Heart left ventricle (tissue), 16 donors: ENCODE results near the gene GPR153. TPM values are rescaled to one million over a fixed set of nuclear protein-coding genes. Genes with fewer than 3 reads are reported as not detected.
A peak's percentile ranks its signal among the peaks of the same experiment; 100 is the strongest.

Experiments
- ATAC-seq, 4 donors: fragments of 200-7000 bp; cut with Tn5 transposase; one replicate each; pipeline ENCODE4 v1.9.1; 2020 to 2022; ENCODE audit warnings: moderate library complexity in 4 of 4, mild to moderate bottlenecking in 3 of 4, moderate number of reproducible peaks in 1 of 4
- DNase-seq, 5 donors: peaks; one replicate each; pipeline ENCODE4 v3.0.0-alpha.2; 2020
- H3K27ac ChIP-seq, 12 donors: fragments of 200-600 bp; sonication (generic) in 4 of 12; one replicate each; pipeline versions ENCODE4 v1.5.0 to v1.8.0; 2016 to 2022; ENCODE audit warnings: mild to moderate bottlenecking in 2 of 12
- H3K27me3 ChIP-seq, 9 donors: fragments of 200-600 bp; sonication (generic) in 2 of 9; one replicate each; pipeline versions ENCODE4 v1.5.1 to v1.8.0; 2016 to 2022; ENCODE audit warnings: mild to moderate bottlenecking in 3 of 9
- H3K36me3 ChIP-seq, 9 donors: fragments of 200-600 bp; sonication (generic) in 2 of 9; one replicate each; pipeline versions ENCODE4 v1.5.0 to v1.8.0; 2018 to 2022; ENCODE audit warnings: mild to moderate bottlenecking in 2 of 9
- H3K4me1 ChIP-seq, 12 donors: fragments of 200-600 bp; sonication (generic) in 4 of 12; one replicate each; pipeline versions ENCODE4 v1.5.0 to v1.8.0; 2016 to 2022; ENCODE audit warnings: mild to moderate bottlenecking in 3 of 12
- H3K4me3 ChIP-seq, 12 donors: fragments of 200-600 bp; sonication (generic) in 4 of 12; one replicate each; pipeline versions ENCODE4 v1.5.0 to v1.8.0; 2017 to 2022; ENCODE audit warnings: mild to moderate bottlenecking in 9 of 12, moderate library complexity in 4 of 12
- H3K9me3 ChIP-seq, 12 donors: fragments of 200-600 bp; sonication (generic) in 4 of 12; one replicate each; pipeline versions ENCODE4 v1.5.0 to v1.8.0; 2016 to 2022; ENCODE audit warnings: mild to moderate bottlenecking in 1 of 12
- CTCF ChIP-seq, 12 donors: fragments of 200-600 bp; sonication (generic) in 4 of 12; IDR thresholded peaks; one replicate each; pipeline versions ENCODE4 v1.5.0 to v1.8.0; 2018 to 2022; ENCODE audit warnings: antibody characterized with exemption in 12 of 12, mild to moderate bottlenecking in 5 of 12
- POLR2A ChIP-seq, 2 donors: fragments of 450-650 bp; IDR thresholded peaks; one replicate each; pipeline ENCODE4 v1.6.1; 2017; ENCODE audit warnings: antibody characterized with exemption in 2 of 2, mild to moderate bottlenecking in 2 of 2, moderate library complexity in 2 of 2
- WGBS, 4 donors: extraction: QIAGEN DNeasy Blood & Tissue Kit in 2 of 4; methylation state at CpG; one replicate each; pipeline versions ENCODE4 v1.1.5 to v1.1.7; 2013 to 2018; 5-methylcytosine and 5-hydroxymethylcytosine counted together
- intact Hi-C, 10 donors: fragments of 100-400 bp; cut with DNase I; formaldehyde crosslinking; loops; one replicate each; pipeline versions ENCODE4 v1.11.1 to v1.14.2; 2022
- polyA plus RNA-seq, 2 donors: library from polyadenylated mRNA; stranded (reverse); fragments of 200-250 nt; gene quantifications; one replicate each; pipeline ENCODE4 v1.2.3, GENCODE V29; 2013
- total RNA-seq, 9 donors: library from RNA; depleted of rRNA in 2 of 9; stranded (reverse); fragments of >200 nt in 2 of 9; fragmentation: NEBNext Ultra II Directional in 3 of 9; extraction: Animal tissue kit (Norgen Biotek cat#: 25700) in 3 of 9; gene quantifications; one replicate each; pipeline versions ENCODE4 v1.1.0 to v1.2.4, GENCODE V29; 2016 to 2023
- donor health status: ischemic (EF 13 %, LVEDD 7.1; RV severe dilation, severe dysfunction).
- donor health status: healthy with polysubstance abuse.
- donor health status: DM: no; HTN: yes; CAD: no.
- donor health status: DM: no; HTN: no; CAD: no.
- donor health status: ischemic (EF 25% LVEDD 6.9; RV normal size, moderate dysfunction).
- donor health status: ischemic (EF 25% LVEDD 5.7; RV mildly dilated, moderate dysfunction).
- donor health status: healthy.
- donor health status: DM: yes; HTN: yes; CAD: no.
- donor health status: ischemic (EF 35%, LVEDD 5.7; RV mildly dilated, moderate dysfunction).
- donor health status: nonischemic (EF 11% LVEDD 7.7; RV severe dilation, severe dysfunction).
- donor health status: DM: yes; HTN: yes; CAD: no.
- donor health status: PGD.
- donor health status: ischemic (EF 29% LVEDD 5.4; RV normal size, mild dysfunction).
- donor health status: nonischemic (EF 23%, LVEDD 6.1; RV moderate dilation, normal function).

GPR153 gene
- total and polyA plus RNA-seq, 11 donors, result 2.7 to 30.0 (median 4.7) TPM

GRCh38 chr1:6199298-6200187, 61.4 kb downstream of the GPR153 start, which contains the start of gene RPL22:
Gene RPL22 (minus strand): TSS chr1:6199595. CDS start chr1:6199573, 22 bp downstream.
- peak; percentile 97 to 99 (median 98) for ATAC-seq
- peak within 1 kb of the TSS; percentile 66 to 93 (median 84) for H3K27ac ChIP-seq
- TF ChIP-seq POLR2A (IDR thresholded peaks at IDR 0.05) (peak in 1 of 2 donors; percentile 78), CTCF (IDR thresholded peaks at IDR 0.05) (peak in 1 of 12 donors; percentile 10)
- 0 to 1% (median 1%) methylated on average over 31 to 53 of the region's 53 CpGs for WGBS, 4 donors
- H3K4me3 ChIP-seq, result peak within 1 kb of the TSS; percentile 77 to 100 (median 89)
- H3K27me3 ChIP-seq, result no peaks in the 10 kb centered on the region
- peaks cover 0 to 32% (median 27%) of the 10 kb centered on the region in 9 donors for H3K36me3 ChIP-seq
- H3K9me3 ChIP-seq, result no peaks in the 10 kb centered on the region
- intact Hi-C loops, result loop anchor here in 5 of 10 donors (2.0 to 10.0 kb wide), 5 partner anchors 37 to 147 kb away; partner anchors contain the start of gene ICMT (in 3 of the 5)
- DNase-seq, result peak; percentile 98 to 99 (median 98)
- H3K4me1 ChIP-seq, result peaks cover 8 to 31% (median 21%) of the 10 kb centered on the region in 12 donors

DNA sequence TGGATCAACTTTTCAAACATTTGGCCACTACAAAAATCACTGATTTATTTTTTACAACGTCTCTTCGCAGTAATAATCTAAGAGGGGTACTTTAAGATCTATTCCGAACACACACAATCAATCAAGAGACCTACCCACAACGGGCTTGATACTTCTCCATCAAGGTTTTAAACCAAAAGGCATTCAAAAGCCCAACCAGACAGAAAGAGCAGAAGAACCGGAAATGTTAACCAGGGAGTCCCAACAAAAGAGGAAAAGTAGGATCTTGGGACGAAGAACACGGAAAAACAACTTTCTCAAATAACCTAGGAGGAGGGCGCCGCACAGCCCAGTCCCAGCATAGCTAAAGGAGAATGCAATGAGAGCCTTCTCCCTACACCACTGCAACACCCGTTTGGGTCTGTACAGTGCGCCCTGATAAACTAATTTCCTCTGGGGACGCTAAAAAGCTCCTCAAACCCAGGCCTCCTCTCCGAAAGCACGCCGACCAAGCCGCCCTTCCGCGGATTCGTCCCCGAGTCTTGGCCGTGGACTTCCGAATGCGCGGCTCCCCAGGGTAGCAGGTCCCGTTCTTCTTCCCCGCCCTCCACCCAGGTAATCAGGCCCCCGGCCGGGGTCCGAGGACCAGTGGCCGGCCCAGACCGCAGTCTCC, 62.1 kb downstream of the GPR153 start:
- H3K4me1 ChIP-seq, result peaks cover 8 to 28% (median 19%) of the 10 kb centered on the region in 12 donors
- no peaks in the 10 kb centered on the region for H3K27me3 ChIP-seq
- TF ChIP-seq POLR2A (IDR thresholded peaks at IDR 0.05) (no peak), CTCF (IDR thresholded peaks at IDR 0.05) (no peak)
- WGBS, 4 donors, result 1 to 2% (median 1%) methylated on average over 19 to 31 of the region's 31 CpGs
- intact Hi-C loops, result loop anchor here in 3 of 10 donors (2.0 to 10.0 kb wide), 4 partner anchors 38 to 146 kb away; partner anchors contain the start of gene ICMT (in 2 of the 3)
- H3K36me3 ChIP-seq, result peaks cover 3 to 39% (median 35%) of the 10 kb centered on the region in 9 donors
- H3K27ac ChIP-seq, result peak overlapping the region in 11 of 12 donors; percentile 56 to 93 (median 84)
- no peak for DNase-seq
- peak in 2 of 4 donors; percentile 8 to 13 for ATAC-seq
- peak overlapping the region; percentile 77 to 100 (median 89) for H3K4me3 ChIP-seq
- no peaks in the 10 kb centered on the region for H3K9me3 ChIP-seq

DNA sequence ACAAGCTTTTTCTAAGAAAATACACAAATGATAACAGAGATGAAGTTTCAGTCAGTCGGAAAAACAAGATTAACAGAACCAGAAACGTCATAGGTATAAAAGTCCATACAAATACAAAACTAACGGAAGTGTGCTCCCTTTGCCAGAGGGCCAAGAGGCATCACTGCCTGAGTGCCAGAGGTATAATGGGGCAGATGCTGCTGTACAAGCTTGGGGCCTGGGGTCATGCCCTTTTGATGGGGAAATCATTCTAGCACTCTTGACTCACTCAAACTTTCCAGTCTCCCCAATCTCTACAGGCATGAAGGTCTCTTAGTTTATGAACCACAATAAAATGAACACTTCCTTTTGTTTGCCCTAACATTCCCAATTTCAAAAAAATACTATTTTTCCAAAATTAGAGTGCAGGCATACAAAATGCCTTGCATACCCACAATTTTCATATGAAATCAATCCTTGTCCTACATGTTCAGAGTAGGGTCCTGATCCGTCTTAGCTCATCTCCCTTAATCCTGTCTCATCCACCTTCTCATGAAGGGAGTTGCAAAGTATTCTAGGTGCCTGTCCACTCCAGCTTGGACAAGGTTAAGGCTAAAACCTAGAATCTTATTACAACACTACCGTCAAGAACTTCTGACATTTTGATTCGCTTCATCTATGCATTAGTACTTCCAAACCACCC, 63.0 kb downstream of the GPR153 start:
- TF ChIP-seq POLR2A (IDR thresholded peaks at IDR 0.05), result no peak
- no peak for TF ChIP-seq CTCF (IDR thresholded peaks at IDR 0.05)
- Histone ChIP-seq H3K9me3 (no peaks in the 10 kb centered on the region), H3K4me3 (peak overlapping the region in 11 of 12 donors; percentile 77 to 100 (median 89)), H3K4me1 (peaks cover 8 to 28% (median 19%) of the 10 kb centered on the region in 12 donors), H3K36me3 (peaks cover 3 to 48% (median 44%) of the 10 kb centered on the region in 9 donors), H3K27me3 (no peaks in the 10 kb centered on the region), H3K27ac (no peak overlapping the region)
- DNase-seq (no peak), ATAC-seq (no peak)
- WGBS, 4 donors, result 62 to 76% (median 70%) methylated on average over 6 of the region's 6 CpGs
- intact Hi-C loops, result loop anchor here in 3 of 10 donors (2.0 to 10.0 kb wide), 4 partner anchors 39 to 145 kb away; partner anchors contain the start of gene ICMT (in 2 of the 3)

Other genes starting within 250 kb of the GPR153 start
- 10 to 100 TPM; 22.7 to 51.4 (median 30.3) TPM for gene KCNAB2, start 215.2 kb downstream of the GPR153 start, total RNA-seq
- gene KCNAB2, start 215.2 kb downstream of the GPR153 start, polyA plus RNA-seq, result 10 to 100 TPM; 10.7 to 17.1 TPM
- 1 to 10 TPM in 1 of 9 donors, under 1 TPM in 6, not detected in 2; 0.07 to 1.3 (median 0.32) TPM for gene CHD5, start 80.8 kb downstream of the GPR153 start, total RNA-seq
- under 1 TPM; 0.07 to 0.08 TPM for gene CHD5, start 80.8 kb downstream of the GPR153 start, polyA plus RNA-seq
- gene RPL22, start 61.5 kb downstream of the GPR153 start, total RNA-seq, result 100 to 1,000 TPM in 7 of 9 donors, 10 to 100 TPM in 2; 63.6 to 343 (median 241) TPM
- 100 to 1,000 TPM; 198 to 353 TPM for gene RPL22, start 61.5 kb downstream of the GPR153 start, polyA plus RNA-seq
- gene RNF207, start 55.0 kb downstream of the GPR153 start, total RNA-seq, result 100 to 1,000 TPM in 1 of 9 donors, 10 to 100 TPM in 8; 27.0 to 126 (median 58.2) TPM
- 10 to 100 TPM; 10.6 to 88.6 TPM for gene RNF207, start 55.0 kb downstream of the GPR153 start, polyA plus RNA-seq
- 100 to 1,000 TPM in 2 of 9 donors, 10 to 100 TPM in 7; 48.7 to 102 (median 64.1) TPM for gene ICMT, start 25.1 kb downstream of the GPR153 start, total RNA-seq
- gene ICMT, start 25.1 kb downstream of the GPR153 start, polyA plus RNA-seq, result 10 to 100 TPM; 26.8 to 61.6 TPM
- not detected for gene HES3, start 16.9 kb downstream of the GPR153 start, total RNA-seq
- not detected for gene HES3, start 16.9 kb downstream of the GPR153 start, polyA plus RNA-seq
- 10 to 100 TPM in 7 of 9 donors, 1 to 10 TPM in 2; 5.7 to 34.0 (median 12.6) TPM for gene ACOT7, start 132.7 kb upstream of the GPR153 start, total RNA-seq
- gene ACOT7, start 132.7 kb upstream of the GPR153 start, polyA plus RNA-seq, result 10 to 100 TPM in 1 of 2 donors, 1 to 10 TPM in 1; 6.2 to 38.9 TPM
- gene HES2, start 158.8 kb upstream of the GPR153 start, total RNA-seq, result under 1 TPM in 1 of 9 donors, not detected in 8; 0.14 TPM
- gene HES2, start 158.8 kb upstream of the GPR153 start, polyA plus RNA-seq, result under 1 TPM; 0.04 to 0.12 TPM
- 1 to 10 TPM in 1 of 9 donors, under 1 TPM in 3, not detected in 5; 0.15 to 1.3 (median 0.42) TPM for gene ESPN, start 163.7 kb upstream of the GPR153 start, total RNA-seq
- under 1 TPM in 1 of 2 donors, not detected in 1; 0.10 TPM for gene ESPN, start 163.7 kb upstream of the GPR153 start, polyA plus RNA-seq
- gene TNFRSF25, start 205.1 kb upstream of the GPR153 start, total RNA-seq, result 10 to 100 TPM in 3 of 9 donors, 1 to 10 TPM in 6; 5.2 to 11.6 (median 9.3) TPM
- 10 to 100 TPM in 1 of 2 donors, 1 to 10 TPM in 1; 4.7 to 17.5 TPM for gene TNFRSF25, start 205.1 kb upstream of the GPR153 start, polyA plus RNA-seq
- 10 to 100 TPM; 10.8 to 20.2 (median 15.2) TPM for gene PLEKHG5, start 230.6 kb upstream of the GPR153 start, total RNA-seq
- gene PLEKHG5, start 230.6 kb upstream of the GPR153 start, polyA plus RNA-seq, result 10 to 100 TPM in 1 of 2 donors, 1 to 10 TPM in 1; 7.2 to 18.5 TPM